Astrocyte (in vitro differentiated cells and primary cell): Measurements from ENCODE around the gene ZNF326. TPM values are rescaled to one million over a fixed set of nuclear protein-coding genes. Genes with fewer than 3 reads are reported as not detected.

Experiments used
- DNase-seq: peaks from one replicate; pipeline ENCODE4 v3.0.0-alpha.2; 2010; ENCODE audit warnings: low read depth
- FAIRE-seq: peaks from 2 replicates; lab custom pipeline; 2011; peaks lifted over from hg19 to GRCh38; lab: Jason Lieb, UNC
- H2AFZ ChIP-seq: 2 replicates; pipeline ENCODE4 v1.6.0; 2012; ENCODE audit warnings: low read depth, low read length, inconsistent platforms
- H3K27ac ChIP-seq: 2 replicates; pipeline ENCODE4 v1.5.1; 2011; ENCODE audit warnings: low read depth, low read length, inconsistent platforms
- H3K27me3 ChIP-seq: 2 replicates; pipeline ENCODE4 v1.6.0; 2011; ENCODE audit warnings: low read length, inconsistent platforms; ENCODE audit not compliant: insufficient read depth
- H3K36me3 ChIP-seq: 2 replicates; pipeline ENCODE4 v1.5.1; 2011; ENCODE audit warnings: low read length, inconsistent platforms; ENCODE audit not compliant: insufficient read depth
- H3K4me1 ChIP-seq: 2 replicates; pipeline ENCODE4 v1.5.1; 2011; ENCODE audit warnings: low read length, inconsistent platforms; ENCODE audit not compliant: insufficient read depth
- H3K4me2 ChIP-seq: 2 replicates; pipeline ENCODE4 v1.6.0; 2012; ENCODE audit warnings: low read length, inconsistent platforms
- H3K4me3 ChIP-seq: 2 replicates; pipeline ENCODE4 v1.5.1; 2011; ENCODE audit warnings: low read depth, mild to moderate bottlenecking, low read length, inconsistent platforms; ENCODE audit not compliant: insufficient read depth
- H3K79me2 ChIP-seq: 2 replicates; pipeline ENCODE4 v1.6.0; 2012; ENCODE audit warnings: mild to moderate bottlenecking, low read length, inconsistent platforms; ENCODE audit not compliant: insufficient read depth
- H3K9ac ChIP-seq: 2 replicates; pipeline ENCODE4 v1.6.0; 2012; ENCODE audit warnings: mild to moderate bottlenecking, low read length, inconsistent platforms
- H3K9me3 ChIP-seq: 2 replicates; pipeline ENCODE4 v1.5.1; 2012; ENCODE audit warnings: low read depth, mild to moderate bottlenecking, low read length, inconsistent platforms; ENCODE audit not compliant: insufficient read depth
- H4K20me1 ChIP-seq: 2 replicates; pipeline ENCODE4 v1.6.0; 2012; ENCODE audit warnings: low read length, inconsistent platforms; ENCODE audit not compliant: insufficient read depth
- H3K27ac Mint-ChIP-seq: one replicate; pipeline ENCODE4 v1.8.0; 2021; ENCODE audit warnings: mild to moderate bottlenecking, mixed read lengths; ENCODE audit not compliant: unreplicated experiment
- H3K27me3 Mint-ChIP-seq: one replicate; pipeline ENCODE4 v1.8.0; 2021; ENCODE audit warnings: low read depth, mixed read lengths; ENCODE audit not compliant: unreplicated experiment
- H3K36me3 Mint-ChIP-seq: one replicate; pipeline ENCODE4 v1.8.0; 2021; ENCODE audit warnings: low read depth, mixed read lengths; ENCODE audit not compliant: unreplicated experiment
- H3K4me1 Mint-ChIP-seq: one replicate; pipeline ENCODE4 v1.8.0; 2021; ENCODE audit warnings: low read depth, mixed read lengths; ENCODE audit not compliant: unreplicated experiment
- H3K4me3 Mint-ChIP-seq: one replicate; pipeline ENCODE4 v1.8.0; 2021; ENCODE audit warnings: mild to moderate bottlenecking, moderate library complexity, mixed read lengths; ENCODE audit not compliant: unreplicated experiment
- H3K9me3 Mint-ChIP-seq: one replicate; pipeline ENCODE4 v1.8.0; 2021; ENCODE audit warnings: mild to moderate bottlenecking, mixed read lengths; ENCODE audit not compliant: unreplicated experiment
- CTCF ChIP-seq: IDR thresholded peaks from 2 replicates; pipeline ENCODE4 v1.5.1; 2011; ENCODE audit warnings: low read depth, mild to moderate bottlenecking, inconsistent platforms, low read length, moderate library complexity; ENCODE audit not compliant: insufficient read depth
- EZH2 ChIP-seq: IDR thresholded peaks from 2 replicates; pipeline ENCODE4 v1.6.1; 2012; ENCODE audit warnings: mild to moderate bottlenecking, low read length, inconsistent platforms; ENCODE audit not compliant: insufficient read depth
- total RNA-seq: library from RNA; stranded (reverse); gene quantifications from 2 replicates; pipeline ENCODE4 v1.2.1, GENCODE V29; 2021

The ZNF326 gene
- total RNA-seq, 1 donor from 2014 or later, result 27.7 TPM

DNA sequence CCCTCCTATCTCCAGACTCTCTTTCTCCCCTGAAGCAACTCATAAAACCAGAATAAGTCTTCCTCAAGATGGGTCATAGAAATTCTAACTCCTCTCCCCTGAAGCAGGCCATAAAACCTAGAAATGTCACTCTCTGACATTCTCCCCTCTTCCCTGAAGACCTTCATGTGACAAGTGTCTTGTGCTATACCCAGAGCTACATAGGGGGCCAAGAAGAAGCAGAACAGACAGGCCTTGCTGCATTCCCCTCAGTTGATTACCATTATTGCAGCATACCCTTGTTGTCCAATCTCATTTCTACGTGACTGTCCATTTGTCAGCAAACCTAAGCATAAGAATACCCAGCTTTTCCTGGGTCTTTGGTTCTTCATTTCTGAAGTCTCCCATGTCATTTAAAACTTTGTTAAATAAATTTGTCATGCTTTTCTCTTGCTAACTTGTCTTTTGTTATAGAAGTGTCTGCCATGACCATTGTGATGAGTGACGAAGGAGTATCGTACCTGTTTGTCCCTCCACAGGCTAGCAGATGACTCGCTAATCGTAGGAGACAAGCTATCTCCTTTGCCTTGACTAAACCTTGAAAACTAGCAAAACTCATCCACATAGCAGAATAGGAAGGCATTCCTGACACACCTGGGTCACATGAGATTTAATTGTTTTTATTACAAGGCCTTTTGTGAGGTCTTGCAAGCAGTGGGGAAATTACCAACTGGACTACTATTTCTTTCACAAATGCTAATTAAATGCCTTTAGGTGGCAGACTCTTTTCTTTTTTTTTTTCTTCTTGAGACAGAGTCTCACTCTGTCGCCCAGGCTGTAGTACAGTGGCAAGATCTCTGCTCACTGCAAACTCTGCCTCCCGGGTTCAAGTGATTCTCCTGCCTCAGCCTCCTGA is 39.4 kb upstream of the ZNF326 start:
- H3K27ac ChIP-seq, result no peak overlapping the region
- H3K4me1 Mint-ChIP-seq, result peaks cover 29% of the 10 kb centered on the region
- DNase-seq (no peak), FAIRE-seq (no peak)
- H3K27me3 ChIP-seq, result no peaks in the 10 kb centered on the region
- no peak overlapping the region for H3K4me3 Mint-ChIP-seq
- H3K9ac ChIP-seq, result no peak overlapping the region
- no peak for TF ChIP-seq CTCF
- no peak for TF ChIP-seq EZH2
- H2AFZ ChIP-seq, result no peak overlapping the region
- H3K27ac Mint-ChIP-seq, result no peak overlapping the region
- H3K4me3 ChIP-seq, result no peak overlapping the region
- H3K9me3 ChIP-seq, result no peaks in the 10 kb centered on the region
- H3K9me3 Mint-ChIP-seq, result peaks cover 3% of the 10 kb centered on the region
- H3K36me3 ChIP-seq, result no peaks in the 10 kb centered on the region
- H3K4me2 ChIP-seq, result no peak overlapping the region
- H3K79me2 ChIP-seq, result no peaks in the 10 kb centered on the region
- H3K27me3 Mint-ChIP-seq, result no peaks in the 10 kb centered on the region
- H3K36me3 Mint-ChIP-seq, result no peaks in the 10 kb centered on the region
- H4K20me1 ChIP-seq, result no peaks in the 10 kb centered on the region
- peaks cover 19% of the 10 kb centered on the region for H3K4me1 ChIP-seq

GRCh38 chr1:89957107-89957506 is 37.8 kb upstream of the ZNF326 start:
- no peak overlapping the region for H3K4me2 ChIP-seq
- H3K4me3 ChIP-seq, result no peak overlapping the region
- DNase-seq (no peak), FAIRE-seq (no peak)
- no peak overlapping the region for H3K27ac Mint-ChIP-seq
- no peak for TF ChIP-seq EZH2
- TF ChIP-seq CTCF, result no peak
- H3K36me3 Mint-ChIP-seq, result no peaks in the 10 kb centered on the region
- H3K9me3 Mint-ChIP-seq, result peaks cover 3% of the 10 kb centered on the region
- H3K4me1 ChIP-seq, result peaks cover 16% of the 10 kb centered on the region
- peaks cover 26% of the 10 kb centered on the region for H3K4me1 Mint-ChIP-seq
- H3K27me3 Mint-ChIP-seq, result no peaks in the 10 kb centered on the region
- H3K27ac ChIP-seq, result no peak overlapping the region
- H4K20me1 ChIP-seq, result no peaks in the 10 kb centered on the region
- H2AFZ ChIP-seq, result no peak overlapping the region
- no peaks in the 10 kb centered on the region for H3K36me3 ChIP-seq
- no peak overlapping the region for H3K4me3 Mint-ChIP-seq
- no peaks in the 10 kb centered on the region for H3K9me3 ChIP-seq
- H3K9ac ChIP-seq, result no peak overlapping the region
- no peaks in the 10 kb centered on the region for H3K79me2 ChIP-seq
- no peaks in the 10 kb centered on the region for H3K27me3 ChIP-seq
